Embryonic facial prominence (tissue), 1 donor: ENCODE measurements around the gene AFP.

ENCODE experiments used
- DNase-seq: peaks from one replicate; pipeline ENCODE4 v3.0.0-alpha.2; 2016; ENCODE audit errors: extremely low spot score

Gene AFP

GRCh38 chr4:73414936-73415271 lies 21.1 kb upstream of the AFP start:
- DNase-seq, result no peak

DNA sequence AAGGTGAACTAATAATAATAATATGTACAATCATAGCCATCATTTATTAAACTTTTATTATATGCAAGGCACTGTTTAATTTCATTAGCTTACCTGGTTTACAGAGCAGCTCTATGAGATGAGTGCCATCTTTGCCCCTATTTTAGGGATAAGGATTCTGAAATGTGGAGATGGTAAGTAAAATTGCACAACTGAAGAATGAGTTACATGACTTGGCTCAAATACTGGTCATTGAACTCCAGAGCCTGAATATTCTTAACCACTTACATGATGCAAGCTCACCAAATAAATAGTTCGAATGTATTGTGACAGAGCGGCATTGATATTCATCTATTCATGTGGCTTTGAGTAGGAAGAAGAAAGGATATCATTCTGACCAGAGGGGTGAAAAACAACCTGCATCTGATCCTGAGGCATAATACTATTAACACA lies 20.2 kb upstream of the AFP start:
- no peak for DNase-seq

DNA sequence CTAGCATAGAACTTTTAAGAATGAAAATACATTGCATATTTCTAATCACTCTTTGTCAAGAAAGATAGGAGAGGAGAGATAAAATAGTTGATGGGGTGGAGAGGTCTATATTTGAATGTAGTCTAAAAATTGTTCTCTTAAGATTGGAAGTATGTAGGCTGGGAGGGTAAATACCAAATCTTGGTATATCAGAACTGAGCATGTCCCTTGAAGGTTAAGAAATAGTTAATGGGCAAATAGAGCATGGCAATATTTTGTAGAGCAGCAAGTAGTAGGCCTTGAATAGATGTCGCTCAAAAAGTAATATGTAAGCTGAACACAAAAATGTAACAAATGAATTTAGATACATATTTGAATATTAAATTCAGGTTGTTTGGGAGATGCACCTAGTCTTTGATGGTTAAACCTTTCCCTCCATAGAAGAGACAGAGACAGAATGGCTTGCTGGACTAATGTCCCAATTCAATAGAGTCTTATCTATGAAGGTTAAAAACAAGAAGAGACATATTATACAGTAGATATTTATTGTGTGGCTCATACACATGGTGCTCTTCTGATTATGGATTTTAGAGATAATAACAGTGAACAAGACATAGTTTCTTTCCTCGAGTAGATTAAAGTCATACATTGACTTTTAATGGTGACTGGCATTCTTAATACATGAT lies 19.5 kb upstream of the AFP start:
- no peak for DNase-seq

DNA sequence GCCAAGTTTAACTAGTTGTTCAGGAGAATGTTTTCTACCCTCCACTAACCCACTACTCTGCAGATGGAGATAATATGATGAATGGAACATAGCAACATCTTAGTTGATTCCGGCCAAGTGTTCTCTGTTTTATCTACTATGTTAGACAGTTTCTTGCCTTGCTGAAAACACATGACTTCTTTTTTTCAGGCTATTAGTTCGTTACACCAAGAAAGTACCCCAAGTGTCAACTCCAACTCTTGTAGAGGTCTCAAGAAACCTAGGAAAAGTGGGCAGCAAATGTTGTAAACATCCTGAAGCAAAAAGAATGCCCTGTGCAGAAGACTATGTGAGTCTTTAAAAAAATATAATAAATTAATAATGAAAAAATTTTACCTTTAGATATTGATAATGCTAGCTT lies 18.7 kb upstream of the AFP start:
- DNase-seq, result no peak

DNA sequence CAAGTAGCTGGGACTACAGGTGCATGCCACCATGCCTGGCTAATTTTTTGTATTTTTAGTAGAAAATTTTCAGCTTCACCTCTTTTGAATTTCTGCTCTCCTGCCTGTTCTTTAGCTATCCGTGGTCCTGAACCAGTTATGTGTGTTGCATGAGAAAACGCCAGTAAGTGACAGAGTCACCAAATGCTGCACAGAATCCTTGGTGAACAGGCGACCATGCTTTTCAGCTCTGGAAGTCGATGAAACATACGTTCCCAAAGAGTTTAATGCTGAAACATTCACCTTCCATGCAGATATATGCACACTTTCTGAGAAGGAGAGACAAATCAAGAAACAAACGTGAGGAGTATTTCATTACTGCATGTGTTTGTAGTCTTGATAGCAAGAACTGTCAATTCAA lies 18.0 kb upstream of the AFP start:
- DNase-seq, result no peak

DNA sequence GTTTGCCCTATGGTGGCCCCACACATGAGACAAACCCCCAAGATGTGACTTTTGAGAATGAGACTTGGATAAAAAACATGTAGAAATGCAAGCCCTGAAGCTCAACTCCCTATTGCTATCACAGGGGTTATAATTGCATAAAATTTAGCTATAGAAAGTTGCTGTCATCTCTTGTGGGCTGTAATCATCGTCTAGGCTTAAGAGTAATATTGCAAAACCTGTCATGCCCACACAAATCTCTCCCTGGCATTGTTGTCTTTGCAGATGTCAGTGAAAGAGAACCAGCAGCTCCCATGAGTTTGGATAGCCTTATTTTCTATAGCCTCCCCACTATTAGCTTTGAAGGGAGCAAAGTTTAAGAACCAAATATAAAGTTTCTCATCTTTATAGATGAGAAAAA lies 17.3 kb upstream of the AFP start:
- DNase-seq, result no peak

DNA sequence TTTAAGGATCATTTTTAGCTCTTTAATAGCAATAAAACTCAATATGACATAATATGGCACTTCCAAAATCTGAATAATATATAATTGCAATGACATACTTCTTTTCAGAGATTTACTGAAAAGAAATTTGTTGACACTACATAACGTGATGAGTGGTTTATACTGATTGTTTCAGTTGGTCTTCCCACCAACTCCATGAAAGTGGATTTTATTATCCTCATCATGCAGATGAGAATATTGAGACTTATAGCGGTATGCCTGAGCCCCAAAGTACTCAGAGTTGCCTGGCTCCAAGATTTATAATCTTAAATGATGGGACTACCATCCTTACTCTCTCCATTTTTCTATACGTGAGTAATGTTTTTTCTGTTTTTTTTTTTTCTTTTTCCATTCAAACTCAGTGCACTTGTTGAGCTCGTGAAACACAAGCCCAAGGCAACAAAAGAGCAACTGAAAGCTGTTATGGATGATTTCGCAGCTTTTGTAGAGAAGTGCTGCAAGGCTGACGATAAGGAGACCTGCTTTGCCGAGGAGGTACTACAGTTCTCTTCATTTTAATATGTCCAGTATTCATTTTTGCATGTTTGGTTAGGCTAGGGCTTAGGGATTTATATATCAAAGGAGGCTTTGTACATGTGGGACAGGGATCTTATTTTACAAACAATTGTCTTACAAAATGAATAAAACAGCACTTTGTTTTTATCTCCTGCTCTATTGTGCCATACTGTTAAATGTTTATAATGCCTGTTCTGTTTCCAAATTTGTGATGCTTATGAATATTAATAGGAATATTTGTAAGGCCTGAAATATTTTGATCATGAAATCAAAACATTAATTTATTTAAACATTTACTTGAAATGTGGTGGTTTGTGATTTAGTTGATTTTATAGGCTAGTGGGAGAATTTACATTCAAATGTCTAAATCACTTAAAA lies 16.6 kb upstream of the AFP start:
- DNase-seq, result no peak

DNA sequence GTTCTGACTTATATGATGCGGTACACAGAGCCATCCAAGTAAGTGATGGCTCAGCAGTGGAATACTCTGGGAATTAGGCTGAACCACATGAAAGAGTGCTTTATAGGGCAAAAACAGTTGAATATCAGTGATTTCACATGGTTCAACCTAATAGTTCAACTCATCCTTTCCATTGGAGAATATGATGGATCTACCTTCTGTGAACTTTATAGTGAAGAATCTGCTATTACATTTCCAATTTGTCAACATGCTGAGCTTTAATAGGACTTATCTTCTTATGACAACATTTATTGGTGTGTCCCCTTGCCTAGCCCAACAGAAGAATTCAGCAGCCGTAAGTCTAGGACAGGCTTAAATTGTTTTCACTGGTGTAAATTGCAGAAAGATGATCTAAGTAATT lies 15.4 kb upstream of the AFP start:
- no peak for DNase-seq

DNA sequence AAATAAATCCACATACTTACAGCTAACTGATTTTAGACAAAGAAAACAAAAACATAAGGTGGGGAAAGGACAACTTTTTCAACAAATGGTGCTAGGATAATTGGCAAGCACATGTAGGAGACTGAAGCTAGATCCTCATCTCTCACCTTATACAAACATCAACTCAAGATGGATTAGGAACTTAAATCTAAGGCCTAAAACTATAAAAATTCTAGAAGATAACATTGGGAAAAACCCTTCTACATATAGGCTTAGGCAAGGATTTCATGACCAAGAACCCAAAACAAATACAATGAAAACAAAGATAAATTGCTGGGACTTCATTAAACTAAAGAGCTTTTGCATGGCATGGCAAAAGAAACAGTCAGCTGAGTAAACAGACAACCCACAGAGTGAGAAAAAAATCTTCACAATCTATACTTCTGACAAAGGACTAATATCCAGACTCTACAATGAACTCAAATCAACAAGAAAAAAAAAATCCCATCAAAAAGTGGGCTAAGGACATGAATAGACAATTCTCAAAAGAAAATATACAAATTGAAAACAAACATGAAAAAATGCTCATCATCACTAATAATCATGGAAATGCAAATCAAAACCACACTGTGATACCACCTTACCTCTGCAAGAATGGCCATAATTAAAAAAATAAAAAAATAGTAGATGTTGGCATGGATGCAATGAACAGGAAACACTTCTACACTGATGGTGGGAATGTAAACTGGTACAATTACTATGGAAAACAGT lies 14.1 kb upstream of the AFP start:
- no peak for DNase-seq

- DNase-seq, result no peak
Observed at GRCh38 chr4:73422458-73422752, 13.6 kb upstream of the AFP start.

DNA sequence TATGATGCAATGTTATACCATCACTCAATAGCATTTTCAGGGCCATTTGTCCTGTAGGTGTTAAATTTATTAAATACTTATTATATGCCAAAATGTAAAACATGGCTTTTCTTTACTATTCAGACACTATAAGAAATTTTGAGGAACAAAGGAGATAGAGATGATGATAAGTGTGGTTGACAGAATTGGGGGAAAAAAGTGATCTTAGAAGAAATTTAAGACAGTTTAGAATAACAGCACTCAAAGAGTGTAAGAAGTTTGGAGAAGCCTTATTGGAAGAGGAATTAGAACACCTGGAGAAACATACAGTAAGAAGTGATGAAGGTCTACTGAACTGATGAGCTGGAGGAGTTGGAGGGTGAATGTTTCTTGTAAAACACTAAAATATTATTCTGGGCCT lies 12.8 kb upstream of the AFP start:
- no peak for DNase-seq

DNA sequence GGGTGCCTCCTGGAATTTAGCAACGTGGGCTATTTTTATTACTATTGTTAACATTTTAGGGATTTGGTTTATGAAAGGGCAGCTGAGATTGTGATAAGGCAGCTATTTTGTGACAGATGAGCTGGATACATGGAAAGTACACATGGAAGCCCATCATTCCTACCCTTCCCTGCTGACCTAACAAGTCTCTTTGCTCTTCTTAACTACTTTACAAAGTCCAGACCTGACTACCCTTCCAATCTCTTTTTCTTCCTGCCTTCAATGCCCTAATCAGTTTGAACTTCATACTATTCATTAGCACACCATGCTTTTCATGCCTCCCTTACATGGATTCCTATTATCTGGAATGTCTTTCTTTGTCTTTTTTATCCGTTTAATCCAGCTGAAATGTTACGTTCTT lies 9.4 kb upstream of the AFP start:
- DNase-seq, result no peak

- DNase-seq, result no peak
Observed at GRCh38 chr4:73429118-73429517, 6.9 kb upstream of the AFP start.

DNA sequence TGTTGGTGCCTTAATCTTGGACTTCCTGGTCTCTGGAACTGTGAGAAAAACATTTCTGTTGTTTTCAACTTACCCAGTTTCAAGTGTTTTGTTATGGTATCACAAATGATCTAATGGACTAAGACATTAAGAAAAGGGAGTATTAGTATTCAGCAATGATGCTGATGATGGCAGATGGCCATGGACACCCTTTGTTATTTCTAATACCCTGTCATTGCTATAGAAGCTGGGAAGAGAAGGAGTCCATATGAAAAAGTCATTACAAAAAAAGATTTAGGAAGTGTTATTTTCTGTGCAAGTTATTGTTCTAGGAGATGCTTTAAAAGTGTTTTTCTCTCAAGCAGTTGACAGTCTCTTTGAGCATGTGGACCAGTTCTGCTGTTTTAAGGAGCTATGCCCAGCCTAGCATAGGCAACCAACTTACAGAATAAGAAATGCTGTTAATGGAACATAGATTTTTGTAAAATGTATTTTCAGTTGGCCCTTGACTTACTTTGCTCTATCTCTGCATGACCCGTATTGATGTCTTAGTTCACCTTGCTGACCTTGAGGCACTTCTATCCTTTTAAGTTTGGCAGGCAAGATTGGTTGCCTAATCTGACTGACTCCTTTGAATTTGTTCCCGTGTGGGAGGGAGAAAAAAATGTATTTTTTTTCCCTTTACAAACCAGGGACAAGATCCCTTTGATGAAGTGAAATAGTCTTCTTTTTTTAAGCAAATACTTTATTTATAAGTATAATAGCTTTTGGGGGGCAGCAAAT lies 6.0 kb upstream of the AFP start:
- DNase-seq, result no peak

GRCh38 chr4:73431813-73432168 lies 4.2 kb upstream of the AFP start:
- DNase-seq, result no peak

- no peak for DNase-seq
Observed at GRCh38 chr4:73432169-73433000, 3.6 kb upstream of the AFP start.

DNA sequence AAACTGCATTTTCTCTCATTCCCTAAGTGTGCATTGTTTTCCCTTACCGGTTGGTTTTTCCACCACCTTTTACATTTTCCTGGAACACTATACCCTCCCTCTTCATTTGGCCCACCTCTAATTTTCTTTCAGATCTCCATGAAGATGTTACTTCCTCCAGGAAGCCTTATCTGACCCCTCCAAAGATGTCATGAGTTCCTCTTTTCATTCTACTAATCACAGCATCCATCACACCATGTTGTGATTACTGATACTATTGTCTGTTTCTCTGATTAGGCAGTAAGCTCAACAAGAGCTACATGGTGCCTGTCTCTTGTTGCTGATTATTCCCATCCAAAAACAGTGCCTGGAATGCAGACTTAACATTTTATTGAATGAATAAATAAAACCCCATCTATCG lies 2.9 kb upstream of the AFP start:
- DNase-seq, result no peak

DNA sequence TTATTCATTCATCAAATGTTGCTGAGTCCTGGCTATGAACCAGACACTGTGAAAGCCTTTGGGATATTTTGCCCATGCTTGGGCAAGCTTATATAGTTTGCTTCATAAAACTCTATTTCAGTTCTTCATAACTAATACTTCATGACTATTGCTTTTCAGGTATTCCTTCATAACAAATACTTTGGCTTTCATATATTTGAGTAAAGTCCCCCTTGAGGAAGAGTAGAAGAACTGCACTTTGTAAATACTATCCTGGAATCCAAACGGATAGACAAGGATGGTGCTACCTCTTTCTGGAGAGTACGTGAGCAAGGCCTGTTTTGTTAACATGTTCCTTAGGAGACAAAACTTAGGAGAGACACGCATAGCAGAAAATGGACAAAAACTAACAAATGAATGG lies 1.7 kb upstream of the AFP start:
- no peak for DNase-seq

DNA sequence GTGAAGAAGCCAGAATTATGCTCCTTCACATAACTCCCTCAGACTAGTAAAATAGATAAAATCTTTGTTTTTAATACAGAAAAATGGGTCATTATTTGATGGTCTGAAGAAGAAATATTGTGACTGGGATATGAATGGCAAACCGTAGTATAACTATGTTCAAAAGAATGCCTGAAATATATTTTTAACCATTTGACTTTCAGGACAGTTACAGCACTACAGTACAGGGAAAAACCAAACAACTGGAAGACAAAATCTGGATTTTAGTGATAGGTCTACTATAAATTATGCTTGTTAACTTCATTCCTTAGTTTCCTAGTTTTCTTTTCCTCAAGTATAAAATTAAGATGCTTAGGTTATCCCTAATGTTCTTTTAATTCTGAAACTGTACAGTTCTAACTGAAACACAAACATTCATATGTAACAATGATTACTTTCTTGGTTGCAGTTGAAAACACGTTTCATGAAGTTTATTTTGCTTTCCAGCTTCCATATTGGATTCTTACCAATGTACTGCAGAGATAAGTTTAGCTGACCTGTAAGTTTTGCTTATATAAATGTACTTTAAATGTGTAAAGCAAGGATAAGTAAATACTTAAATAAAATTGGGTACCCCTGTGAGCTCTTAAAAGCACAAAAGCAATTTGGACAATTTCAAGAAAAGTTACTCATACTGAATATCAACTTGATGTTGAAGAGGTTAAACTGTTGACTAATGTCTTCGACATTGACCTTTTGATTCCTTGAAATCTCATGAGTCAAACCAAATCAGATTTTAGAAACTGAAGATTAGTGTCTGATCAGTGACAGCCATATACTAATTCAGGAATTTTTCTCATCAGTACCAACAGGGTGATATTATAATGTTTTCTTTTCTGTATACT lies 895 bp downstream of the AFP start:
- no peak for DNase-seq

- DNase-seq, result no peak
Observed at GRCh38 chr4:73437558-73437956, 1.5 kb downstream of the AFP start.
